UCSD-AML1 (cell line): ENCODE results near the gene CLTCL1.
A peak's percentile ranks its signal among the peaks of the same experiment; 100 is the strongest.
"Not testable (repeated sequence)": the region's sequence is repeated elsewhere in the genome, so short reads cannot be mapped to it uniquely, and the experiment has no call there.

Experiments
- DNase-seq: peaks from one replicate; lab custom pipeline; 2025; ENCODE audit not compliant: unreplicated experiment; lab: John Stamatoyannopoulos, UW

Gene CLTCL1

DNA sequence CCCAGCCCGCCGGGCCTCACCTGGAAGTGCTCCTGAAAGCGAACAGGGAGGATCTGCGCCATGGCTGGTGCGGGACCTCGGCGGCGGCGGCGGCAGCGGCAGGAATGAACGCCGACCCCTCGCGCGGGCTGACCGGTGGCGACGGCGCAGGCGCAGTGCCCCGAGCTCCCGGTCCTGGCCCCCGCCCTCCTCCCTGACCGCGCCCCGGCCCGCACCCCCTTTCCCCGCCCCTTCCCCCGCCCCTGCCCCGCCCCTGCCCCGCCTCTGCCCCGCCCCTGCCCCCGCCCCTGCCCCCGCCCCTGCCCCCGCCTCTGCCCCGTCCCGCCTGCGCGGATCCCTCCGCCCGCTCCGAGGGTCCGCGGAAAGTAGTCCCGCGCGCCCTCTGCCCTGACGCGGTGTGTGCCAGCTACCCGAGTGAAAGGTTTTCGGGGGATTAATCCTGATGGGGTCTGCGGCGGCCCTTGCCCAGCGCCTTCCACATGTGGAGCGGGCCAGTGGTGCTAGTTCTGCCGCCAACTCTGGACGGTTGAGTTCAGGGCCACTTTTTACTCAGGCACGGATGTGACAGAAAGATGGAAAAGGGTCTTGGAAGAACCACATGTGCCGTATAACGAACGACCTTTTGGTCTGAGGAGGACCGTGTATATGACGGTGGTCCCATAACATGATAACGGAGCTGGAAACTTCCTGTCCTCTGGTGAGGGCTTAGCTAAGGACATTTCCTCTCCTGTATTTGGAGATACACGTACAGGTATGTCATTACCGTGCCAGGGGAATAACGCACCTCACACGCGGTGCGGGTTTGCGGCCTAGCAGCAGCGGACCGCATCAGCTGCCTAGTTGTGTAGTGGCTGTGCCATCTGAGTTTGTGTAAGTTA, at the start of gene CLTCL1:
Gene CLTCL1, minus strand, starts transcription at position 140 of the 878 bp plus-strand sequence. Its CDS starts 78 bp downstream, at position 62.
- peak; percentile 70 for DNase-seq

DNA sequence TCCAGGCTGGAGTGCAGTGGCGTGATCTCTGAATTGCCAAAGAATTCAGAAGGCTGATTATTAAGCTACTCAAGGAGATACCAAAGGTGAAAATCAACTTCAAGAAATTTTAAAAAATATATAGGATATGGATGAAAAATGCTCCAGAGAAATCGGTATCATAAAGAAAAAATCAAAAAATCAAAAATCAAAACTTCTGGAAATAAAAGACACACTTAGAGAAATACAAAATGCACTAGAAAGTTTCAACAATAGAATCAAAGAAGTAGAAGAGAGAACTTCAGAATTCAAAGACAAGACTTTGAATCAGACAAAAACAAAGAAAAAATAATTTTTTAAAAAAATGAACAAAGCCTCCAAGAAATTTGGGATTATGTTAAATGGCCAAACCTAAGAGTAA, 45.6 kb upstream of the CLTCL1 start:
- no peak for DNase-seq

DNA sequence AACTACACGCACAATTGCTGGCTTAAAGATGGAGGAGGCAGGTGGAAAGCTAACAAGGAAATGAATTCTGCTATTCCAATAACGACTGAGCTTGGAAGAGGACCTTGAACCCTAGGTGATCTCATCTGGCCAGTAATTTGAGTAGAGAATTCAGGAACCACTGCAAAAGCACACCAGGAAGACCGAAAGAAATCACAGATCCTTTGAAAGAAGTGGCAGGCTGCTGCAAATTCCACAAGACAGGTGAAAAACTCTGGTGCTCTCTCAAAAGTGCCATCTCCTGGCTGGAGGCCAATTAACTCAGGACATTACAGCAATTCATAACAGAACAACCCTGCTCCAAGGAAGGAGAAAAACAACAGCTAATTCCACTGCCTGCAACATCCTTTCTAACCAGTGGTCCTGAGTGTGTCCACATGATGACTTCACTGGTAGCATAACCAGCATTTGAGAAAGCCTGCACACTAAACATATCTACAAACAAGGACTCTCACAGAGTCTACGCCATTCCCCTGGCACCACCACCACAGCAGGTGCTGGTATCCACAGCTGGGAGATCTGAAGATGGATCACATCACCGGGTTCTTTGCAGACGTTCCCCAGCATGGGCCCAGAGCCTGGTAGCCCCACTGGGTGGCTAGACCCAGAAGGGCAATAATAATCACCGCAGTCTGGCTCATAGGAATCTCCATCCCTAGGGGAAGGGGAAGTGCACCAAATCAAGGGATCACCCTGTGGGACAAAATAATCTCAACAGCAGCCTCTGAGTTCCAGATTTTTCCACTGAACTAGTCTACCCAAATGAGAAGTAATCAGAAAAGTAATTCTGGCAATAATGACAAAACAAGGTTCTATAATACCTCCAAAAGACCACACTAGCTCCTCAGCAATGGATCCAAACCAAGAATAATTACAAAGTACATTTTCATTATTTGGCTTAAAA, 44.9 kb upstream of the CLTCL1 start:
- DNase-seq: no peak

DNA sequence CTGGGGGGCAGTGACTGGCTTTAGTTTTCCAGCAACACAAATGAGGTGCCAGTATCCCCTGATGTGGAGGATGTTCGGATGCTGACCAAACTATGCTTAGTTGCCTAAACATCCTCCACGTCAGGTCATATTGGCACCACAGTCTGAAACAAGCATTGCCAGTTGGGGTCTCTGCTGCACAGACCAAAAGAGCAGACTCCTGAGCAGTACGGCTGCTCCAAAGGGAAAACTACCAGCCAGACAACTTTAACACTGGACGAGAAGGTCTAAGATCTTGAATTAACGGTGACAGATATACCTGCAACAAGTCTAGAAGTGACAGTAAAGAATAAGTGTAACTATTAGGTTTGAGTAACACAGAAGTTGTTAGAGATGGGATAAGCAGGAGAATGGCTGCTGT, 40.5 kb upstream of the CLTCL1 start:
- DNase-seq: no peak

DNA sequence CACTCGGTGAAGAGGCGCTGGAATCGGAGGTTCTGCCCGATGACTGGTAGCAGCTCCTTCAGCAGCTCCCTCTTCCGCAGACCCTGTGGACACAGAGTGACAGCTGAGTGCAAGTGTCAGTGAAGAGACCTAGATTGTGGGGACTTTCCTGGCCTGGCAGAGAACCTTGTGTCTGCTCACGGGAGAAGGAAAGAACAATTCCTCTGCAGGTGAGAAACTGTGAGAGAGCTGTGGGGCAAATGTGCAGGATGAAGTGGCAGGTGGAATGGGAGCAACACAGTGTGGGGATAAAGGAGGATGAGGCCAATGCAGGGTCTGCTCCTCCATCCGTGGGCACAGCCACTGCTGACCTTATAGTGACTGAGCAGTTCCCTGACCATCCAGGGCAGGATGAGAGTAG, 40.0 kb upstream of the CLTCL1 start:
- no peak for DNase-seq

DNA sequence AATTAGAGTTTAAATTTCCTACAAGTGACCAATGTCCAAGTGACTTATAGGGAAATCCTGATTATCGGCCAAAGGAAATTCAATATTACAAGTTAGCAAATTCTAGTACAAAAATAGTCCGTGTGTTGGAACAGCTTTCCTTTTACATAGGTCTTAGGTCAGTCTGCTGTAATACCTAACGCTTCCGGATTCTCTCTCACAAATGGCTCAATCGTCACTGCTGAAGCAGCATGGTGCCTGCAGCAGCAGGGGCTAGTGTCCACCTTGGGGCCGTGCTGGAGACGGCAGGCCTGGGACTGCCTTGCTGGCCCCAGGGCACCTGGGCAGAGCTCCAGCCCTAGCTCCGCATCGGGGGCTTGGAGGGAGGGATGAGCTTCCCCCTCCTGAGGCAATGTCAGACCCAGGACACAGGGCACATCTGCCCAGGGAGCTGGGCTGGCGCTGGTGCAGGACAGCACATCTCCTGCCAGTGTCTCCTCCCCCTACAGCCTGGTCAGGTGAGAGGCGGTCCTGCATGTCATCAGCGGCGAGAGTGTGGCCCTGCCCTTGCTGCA, 39.4 kb upstream of the CLTCL1 start:
- DNase-seq: no peak

DNA sequence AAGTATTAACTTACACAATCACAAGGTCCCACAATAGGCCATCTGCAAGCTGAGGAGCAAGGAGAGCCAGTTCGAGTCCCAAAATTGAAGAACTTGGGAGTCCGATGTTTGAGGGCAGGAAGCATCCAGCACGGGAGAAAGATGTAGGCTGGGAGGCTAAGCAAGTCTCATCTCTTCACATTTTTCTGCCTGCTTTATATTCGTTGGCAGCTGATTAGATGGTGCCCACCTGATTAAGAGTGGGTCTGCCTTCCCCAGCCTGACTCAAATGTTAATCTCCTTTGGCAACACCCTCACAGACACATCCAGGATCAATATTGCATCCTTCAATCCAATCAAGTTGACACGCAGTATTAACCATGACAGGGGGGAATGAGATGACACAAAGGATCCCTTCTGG, 38.7 kb upstream of the CLTCL1 start:
- DNase-seq: not testable (repeated sequence)

DNA sequence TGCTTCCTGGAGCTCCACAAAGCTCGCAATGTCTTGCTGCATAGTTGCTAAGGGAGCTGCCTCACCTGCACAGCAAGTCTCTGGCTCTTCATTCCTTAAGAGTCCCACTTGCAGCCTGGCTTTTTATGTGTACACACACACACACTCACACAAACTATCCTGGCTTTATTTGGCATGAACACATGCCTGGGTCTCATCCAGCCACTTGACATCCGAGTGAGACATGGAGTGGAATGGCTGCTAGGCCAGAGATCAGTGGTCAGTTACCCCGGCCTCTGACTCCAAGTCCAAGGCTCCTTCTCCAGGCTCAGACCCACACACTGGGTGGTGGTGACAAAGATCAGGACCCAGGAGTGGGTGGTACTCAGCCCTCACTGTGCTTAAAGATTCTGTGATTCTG, 37.9 kb upstream of the CLTCL1 start:
- DNase-seq: no peak

DNA sequence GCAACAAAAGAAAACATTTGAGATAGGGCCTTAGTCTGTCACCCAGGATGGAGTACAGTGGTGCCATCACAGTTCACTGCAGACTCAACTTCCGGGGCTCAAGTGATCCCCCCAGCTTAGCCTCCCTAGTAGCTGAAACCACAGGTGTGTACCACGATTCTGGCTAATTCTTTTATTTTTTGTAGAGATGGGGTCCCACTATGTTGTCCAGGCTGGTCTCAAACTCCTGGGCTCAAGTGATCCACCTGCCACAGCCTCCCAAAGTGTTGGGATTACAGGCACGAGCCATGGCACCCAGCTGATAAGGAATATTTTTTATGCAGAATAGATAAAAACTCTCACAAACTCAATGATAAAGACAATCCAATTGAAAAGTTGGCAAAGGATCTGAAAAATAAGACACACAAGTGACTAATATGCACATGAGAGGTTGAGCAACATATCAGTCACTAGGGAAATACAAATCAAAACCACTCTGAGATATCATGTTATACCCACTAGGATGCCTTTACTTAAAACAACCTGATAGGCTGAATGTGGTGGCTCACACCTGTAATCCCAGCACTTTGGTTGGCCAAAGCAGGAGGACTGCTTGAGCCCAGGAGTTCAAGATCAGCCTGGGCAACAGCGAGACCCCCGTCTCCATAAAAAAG, 33.9 kb upstream of the CLTCL1 start:
- DNase-seq: no peak

DNA sequence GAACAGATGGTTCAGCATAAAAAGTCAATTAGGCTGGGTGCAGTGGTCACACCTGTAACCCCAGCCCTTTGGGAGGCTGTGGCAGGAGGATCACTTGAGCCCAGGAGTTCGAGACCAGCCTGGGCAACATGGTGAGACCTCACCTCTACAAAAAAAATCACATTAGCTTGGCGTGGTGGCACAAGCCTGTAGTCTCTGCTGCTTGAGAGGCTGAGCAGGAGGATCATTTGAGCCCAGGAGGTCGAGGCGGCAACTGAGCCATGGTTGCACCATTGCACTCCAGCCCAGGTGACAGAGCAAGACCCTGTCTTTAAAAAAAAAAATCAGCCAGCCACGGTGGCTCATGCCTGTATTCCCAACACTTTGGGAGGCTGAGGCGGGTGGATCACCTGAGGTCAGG, 31.9 kb upstream of the CLTCL1 start:
- DNase-seq: not testable (repeated sequence)

DNA sequence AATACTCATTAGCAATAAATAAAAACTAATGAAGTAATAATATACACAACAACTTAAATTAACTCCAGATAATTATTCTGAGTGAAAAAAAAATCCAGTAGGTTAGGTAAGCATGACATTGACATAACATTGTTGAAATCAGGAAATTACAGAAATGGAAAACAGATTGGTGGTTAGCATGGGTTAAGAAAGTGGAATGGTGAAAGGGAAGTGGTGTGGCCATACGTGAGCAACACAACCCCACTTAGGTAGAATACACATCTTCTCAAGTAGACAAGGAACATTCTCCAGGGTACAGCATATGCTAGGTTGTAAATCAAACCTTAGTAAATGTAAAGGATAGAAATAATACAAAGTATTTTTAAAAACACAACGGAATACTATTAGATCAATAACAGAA, 30.2 kb upstream of the CLTCL1 start:
- no peak for DNase-seq

DNA sequence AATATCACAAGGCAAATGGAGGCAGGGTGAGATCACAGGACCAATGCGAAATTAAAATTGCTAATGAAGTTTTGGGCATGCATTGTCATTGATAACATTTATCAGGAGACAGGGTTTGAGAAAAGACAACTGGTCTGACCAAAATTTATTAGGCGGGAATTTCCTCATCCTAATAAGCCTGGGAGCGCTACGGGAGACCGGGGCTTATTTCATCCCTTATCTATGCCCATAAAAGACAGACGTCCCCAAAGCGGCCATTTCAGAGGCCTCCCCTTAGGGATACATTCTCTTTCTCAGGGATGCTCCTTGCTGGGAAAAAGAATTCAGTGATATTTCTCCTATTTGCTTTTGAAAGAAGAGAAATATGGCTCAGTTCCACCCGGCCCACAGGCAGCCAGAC, 28.6 kb upstream of the CLTCL1 start:
- DNase-seq: not testable (repeated sequence)

DNA sequence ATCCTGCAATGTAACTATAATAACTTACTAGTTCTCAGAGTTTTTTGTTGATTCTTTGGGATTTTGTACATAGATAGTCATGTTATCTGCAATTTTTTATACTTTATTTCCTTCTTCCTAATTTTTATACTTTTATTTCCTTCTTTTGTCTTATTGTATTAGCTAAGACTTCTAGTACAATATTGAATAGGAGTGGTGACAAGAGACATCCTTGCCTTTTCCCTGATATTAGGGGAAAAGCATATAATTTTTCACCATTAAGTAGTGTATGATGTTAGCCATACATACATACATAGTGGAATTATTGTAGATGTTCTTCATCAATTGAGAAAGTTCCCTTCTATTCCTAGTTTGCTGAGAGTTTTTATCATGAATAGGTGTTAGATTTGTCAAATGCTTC, 27.8 kb upstream of the CLTCL1 start:
- no peak for DNase-seq

DNA sequence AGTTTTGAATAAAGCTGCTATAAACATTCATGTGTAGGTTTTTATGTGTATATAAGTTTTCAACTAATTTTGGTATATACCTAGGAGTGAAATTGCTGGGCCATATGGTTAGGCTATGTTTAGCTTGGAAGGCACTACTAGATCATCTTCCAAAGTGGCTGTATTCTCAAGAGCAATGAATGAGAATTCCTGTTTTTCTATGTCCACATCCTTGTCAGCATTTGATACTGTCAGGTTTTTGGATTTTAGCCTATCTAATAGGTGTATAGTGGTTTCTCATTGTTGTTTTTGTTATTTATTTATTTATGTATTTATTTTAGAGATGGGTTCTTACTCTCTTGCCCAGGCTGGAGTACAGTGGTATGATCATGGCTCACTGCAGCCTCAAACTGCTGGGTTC, 26.3 kb upstream of the CLTCL1 start:
- DNase-seq: no peak

DNA sequence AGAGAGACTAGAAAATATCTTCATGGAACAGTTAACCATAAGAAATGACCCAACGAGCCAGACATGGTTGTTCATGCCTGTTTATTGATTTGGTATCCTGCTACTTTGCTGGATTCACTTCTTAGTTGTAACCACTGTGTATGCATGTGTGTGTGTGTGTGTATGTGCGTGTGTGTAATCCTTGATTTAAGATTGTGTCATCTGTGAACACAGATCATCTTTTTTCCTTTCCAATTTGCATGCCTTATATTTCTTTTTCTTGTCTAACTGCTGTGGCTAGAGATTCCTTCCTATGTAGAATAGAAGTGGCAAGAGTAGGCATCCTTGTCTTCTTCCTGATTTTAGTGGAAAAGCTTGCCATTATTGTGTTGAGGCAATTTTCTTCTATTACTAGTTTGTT, 16.4 kb upstream of the CLTCL1 start:
- DNase-seq: no peak

DNA sequence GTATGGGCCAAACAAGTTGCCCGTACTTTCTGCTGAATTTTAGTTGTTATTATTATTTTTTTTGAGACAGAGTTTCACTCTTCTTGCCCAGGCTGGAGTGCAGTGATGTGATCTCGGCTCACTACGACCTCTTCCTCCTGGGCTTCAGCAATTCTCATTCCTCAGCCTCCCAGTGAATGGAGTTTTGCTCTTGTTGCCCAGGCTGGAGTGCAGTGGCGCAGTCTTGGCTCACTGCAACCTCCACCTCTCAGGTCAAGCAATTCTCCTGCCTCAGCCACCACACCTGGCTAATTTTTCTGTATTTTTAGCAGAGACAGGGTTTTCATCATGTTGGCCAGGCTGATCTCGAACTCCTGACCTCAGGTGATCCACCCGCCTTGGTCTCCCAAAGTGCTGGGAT, 15.0 kb upstream of the CLTCL1 start:
- DNase-seq: not testable (repeated sequence)

DNA sequence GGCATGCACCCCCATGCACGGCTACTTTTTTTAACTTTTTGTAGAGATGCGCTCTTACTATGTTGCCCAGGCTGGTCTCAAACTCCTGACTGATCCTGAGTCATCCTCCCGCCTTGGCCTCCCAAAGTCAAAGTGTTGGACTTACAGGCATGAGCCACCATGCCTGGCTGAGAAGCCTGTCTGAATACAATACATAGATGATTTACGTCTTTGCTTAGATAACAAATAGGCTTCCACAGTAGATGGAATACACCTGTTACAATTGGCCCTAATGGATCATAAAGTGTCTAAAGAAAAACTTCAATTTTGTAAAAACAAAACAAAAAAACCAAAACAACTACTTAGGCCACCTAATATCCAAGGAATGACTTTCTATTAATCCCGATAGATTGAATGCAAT, 13.0 kb upstream of the CLTCL1 start:
- no peak for DNase-seq

DNA sequence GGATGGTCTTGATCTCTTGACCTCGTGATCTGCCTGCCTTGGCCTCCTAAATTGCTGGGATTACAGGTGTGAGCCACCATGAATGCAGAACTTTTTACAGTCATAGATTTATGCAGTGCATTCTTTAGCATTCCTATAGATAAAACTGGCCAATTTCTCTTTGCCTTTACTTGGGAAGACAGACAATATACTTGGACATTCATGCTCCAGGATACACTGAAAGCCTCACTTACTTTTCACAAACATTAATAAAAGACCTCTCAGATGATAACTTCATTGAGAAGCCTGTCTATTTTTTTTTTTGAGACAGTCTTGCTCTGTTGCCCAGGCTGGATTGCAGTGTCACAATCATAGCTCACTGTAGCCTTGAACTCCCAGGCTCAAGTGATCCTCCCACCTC, 12.3 kb upstream of the CLTCL1 start:
- no peak for DNase-seq

DNA sequence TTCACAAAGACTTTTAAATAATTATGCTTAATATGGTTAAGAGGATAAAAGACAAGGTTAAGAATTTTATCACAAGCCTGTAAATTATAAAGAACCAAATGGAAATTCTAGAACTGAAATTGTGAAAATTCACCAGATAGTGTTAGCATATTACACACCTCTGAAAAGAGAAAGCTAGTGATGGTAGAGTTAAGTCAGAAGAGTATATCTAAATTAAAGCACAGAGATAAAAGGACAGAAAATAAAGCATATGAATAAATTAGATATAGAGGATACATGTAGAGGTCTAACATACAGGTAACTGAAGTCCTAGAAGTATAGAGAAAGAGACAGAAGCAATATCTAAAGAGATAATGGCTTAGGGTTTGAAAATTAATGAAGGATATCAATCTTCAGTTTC, 4.2 kb upstream of the CLTCL1 start:
- DNase-seq: no peak

DNA sequence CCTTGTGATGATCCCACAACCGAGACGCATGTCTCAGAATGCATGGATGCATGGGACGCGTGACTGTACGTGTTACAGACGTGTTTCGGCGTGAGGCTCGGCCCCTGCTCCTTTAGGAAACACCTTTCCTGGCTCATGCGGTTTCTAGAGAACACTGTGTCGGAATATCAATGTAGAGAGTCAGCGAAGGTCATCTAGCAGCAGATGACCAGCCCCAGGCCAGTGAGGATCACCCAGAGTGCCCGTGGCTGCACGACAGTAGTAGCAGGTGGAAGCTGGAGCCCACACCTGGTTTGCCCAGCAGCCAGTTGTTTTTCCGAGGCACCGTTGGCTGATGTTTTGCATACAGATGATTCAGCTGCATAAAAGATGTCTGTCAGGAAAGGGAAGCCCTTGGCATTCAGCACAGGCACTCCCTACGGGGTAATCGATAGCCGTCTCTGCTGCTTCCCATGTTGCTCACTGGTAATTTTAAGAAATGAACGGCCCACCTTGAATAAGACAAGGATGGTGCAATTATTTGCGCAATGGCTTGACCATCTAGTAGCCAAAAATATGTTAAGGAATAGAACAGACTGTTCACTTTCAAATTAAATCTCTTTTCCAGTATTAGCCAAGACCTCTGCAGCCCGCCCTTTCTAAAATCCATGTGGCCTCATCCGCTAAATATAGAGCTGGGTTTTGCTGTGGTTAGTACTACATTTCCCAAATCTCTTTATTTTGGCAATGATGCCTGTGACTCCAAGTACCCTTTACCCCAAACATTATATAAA, 1.1 kb upstream of the CLTCL1 start:
- DNase-seq: no peak
